MG63 (cell line): ENCODE results near the gene LMF1. TPM values are rescaled to one million over a fixed set of nuclear protein-coding genes. Genes with fewer than 3 reads are reported as not detected.

ENCODE experiments used
- DNase-seq: peaks from one replicate; pipeline ENCODE4 v3.0.0-alpha.2; 2020
- H3K27me3 ChIP-seq: fragments of 250-450 bp; sonication (Bioruptor Pico); 2 replicates; pipeline ENCODE4 v1.5.1; 2020; ENCODE audit warnings: mild to moderate bottlenecking, moderate library complexity
- H3K36me3 ChIP-seq: fragments of 250-450 bp; sonication (Bioruptor Pico); 2 replicates; pipeline ENCODE4 v1.5.1; 2020; ENCODE audit warnings: mild to moderate bottlenecking, moderate library complexity
- H3K4me3 ChIP-seq: fragments of 250-450 bp; sonication (Bioruptor Pico); 2 replicates; pipeline ENCODE4 v1.5.1; 2020; ENCODE audit warnings: mild to moderate bottlenecking, moderate library complexity
- H3K9me3 ChIP-seq: fragments of 250-450 bp; sonication (Bioruptor Pico); 2 replicates; pipeline ENCODE4 v1.5.1; 2020; ENCODE audit warnings: mild to moderate bottlenecking, moderate library complexity
- total RNA-seq: library from RNA; depleted of rRNA; stranded (reverse); fragments of >200 nt; shearing (Covaris generic); gene quantifications from 2 replicates; pipeline ENCODE4 v1.2.3, GENCODE V29; 2014; ENCODE audit warnings: low replicate concordance

LMF1 gene
- total RNA-seq, 1 experiment from 2014 or later, result 11.1 TPM

DNA sequence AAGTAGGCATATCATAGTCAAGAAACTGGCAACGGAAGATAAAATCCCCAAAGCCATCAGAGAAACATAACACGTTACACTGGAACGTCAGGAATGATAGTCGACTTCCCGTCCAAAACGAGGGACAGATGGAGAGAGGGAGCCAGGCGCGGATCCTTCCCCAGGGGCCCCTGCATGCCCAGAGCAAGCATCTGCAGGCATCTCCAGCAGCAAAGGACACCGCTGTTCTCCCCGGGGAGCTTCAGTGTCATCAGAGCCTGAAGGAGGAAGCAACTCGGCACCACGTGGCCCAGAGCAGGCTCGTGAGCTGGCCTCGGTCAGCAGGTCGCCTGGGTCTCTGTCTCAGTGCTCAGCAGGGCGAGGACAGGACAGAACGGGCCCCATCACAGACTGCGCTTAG, 50.1 kb downstream of the LMF1 start:
- peaks cover 7% of the 10 kb centered on the region; the same call in 1 of the 2 replicates for H3K9me3 ChIP-seq
- H3K27me3 ChIP-seq, result no peaks in the 10 kb centered on the region
- no peak for DNase-seq
- H3K4me3 ChIP-seq, result no peak overlapping the region
- H3K36me3 ChIP-seq, result no peaks in the 10 kb centered on the region

DNA sequence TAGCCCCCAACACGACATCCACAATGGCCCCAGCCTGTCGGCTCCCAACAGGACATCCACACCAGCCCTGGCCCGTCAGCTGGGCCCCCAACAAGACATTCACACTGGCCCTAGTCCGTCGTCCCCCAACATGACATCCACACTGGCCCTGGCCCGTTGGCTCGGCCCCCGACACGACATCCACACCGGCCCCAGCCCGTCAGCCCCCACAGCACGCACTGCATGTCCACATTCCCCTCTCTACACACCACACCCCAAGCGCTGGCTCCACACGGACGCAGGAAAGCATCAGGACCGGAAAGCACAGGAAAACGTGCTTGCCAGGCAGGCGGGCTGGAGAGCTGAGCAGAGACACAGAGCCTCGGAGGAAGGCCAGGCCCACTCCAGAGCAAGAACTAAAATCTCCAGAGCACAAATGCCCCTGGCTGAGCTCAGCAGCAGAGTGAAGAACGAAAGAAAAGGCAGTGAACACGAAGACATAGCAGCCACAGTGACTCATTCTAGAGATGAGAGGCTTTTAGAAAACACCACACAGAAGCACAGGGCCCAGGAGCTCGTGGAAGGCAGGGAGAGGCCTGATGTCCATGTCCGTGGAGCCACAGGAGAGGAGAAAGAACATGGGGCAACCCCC, 50.6 kb downstream of the LMF1 start:
- H3K9me3 ChIP-seq, result peaks cover 7% of the 10 kb centered on the region; the same call in 1 of the 2 replicates
- H3K4me3 ChIP-seq, result no peak overlapping the region
- H3K27me3 ChIP-seq, result no peaks in the 10 kb centered on the region
- no peak for DNase-seq
- no peaks in the 10 kb centered on the region for H3K36me3 ChIP-seq

DNA sequence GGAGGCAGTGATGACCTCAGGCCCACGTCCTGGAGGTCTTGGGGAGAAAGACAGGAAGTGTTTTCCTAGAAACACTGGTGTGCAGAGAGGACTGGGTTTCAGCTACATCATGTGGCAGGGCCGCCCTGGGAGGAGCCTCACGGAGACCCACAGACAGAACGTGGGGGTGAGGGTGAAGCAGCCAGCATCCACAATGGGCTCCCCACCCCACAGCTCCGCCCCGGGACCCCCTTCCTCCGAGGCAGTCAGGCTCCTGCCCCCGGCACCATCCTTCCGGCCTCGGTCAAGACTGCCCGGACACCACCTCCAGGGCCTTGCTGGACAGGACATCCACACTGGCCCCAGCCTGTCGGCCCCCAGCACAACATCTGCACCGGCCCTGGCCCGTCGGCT, 51.1 kb downstream of the LMF1 start:
- Histone ChIP-seq H3K27me3 (no peaks in the 10 kb centered on the region), H3K36me3 (no peaks in the 10 kb centered on the region)

DNA sequence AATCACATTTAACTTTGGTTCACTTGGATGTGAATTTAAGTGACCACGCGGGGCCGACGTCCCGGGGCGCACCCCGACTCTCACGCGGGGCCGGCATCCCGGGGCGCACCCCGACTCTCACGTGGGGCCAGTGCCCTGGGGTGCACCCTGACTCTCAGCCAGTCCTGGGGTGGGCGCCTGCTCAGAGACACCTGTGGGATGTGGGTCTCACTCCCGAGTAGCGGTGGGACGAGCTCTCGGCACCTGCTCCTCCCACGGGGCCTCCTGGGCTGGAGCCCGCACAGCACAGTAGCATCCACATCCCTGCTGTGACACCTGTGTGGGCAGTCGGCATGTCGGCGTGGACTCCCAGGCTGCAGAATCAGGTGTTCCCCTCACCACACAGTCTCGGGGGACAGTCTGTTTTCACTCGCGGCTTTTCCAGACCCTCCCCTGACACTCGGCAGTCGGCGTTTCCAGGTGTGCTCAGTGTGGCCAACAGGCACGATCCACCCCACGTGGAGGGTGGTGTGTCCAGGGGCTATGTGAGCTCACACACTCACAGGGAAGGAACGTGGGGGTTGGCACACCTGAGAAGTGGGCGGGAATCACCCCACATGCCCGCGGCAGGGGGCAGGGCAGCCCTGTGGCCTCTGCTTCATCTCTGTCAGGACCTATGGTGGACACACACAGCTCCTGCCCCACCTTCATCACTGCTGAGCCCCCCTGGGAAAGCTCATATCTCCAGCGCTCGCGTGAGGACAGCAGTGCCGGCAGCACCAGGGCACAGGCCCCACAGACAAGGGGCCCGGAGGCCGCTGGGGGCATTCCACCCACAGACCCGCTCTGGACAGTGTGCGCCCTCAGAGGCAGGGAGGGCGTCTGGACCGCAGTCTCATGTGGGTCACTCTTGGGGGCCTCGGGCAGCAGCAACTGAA, 51.8 kb downstream of the LMF1 start:
- Histone ChIP-seq H3K27me3 (no peaks in the 10 kb centered on the region), H3K36me3 (no peaks in the 10 kb centered on the region)
- no peak for DNase-seq

More for the DNA sequence above, 51.1 kb downstream of the LMF1 start:
- Histone ChIP-seq H3K4me3 (no peak overlapping the region), H3K9me3 (peaks cover 7% of the 10 kb centered on the region; the same call in 1 of the 2 replicates)
- no peak for DNase-seq

DNA sequence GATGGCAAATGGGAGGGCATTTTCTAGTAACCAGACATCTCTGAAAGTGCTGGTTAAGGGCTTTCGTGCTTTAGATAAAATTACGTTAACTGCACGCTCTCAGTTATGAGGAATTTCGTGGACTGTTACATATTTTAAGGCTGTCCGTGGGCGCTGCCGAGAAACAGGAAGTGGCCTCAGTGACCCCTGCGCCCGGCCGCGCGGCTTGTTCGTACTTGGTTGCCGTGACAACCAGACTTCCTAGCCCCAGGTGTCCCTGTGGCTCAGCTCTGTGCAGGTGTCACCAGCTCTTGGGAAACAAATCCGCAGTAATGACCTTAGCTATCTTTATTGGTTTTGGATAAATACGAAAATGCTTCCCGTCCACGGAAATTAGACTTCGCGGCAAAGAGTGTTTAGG, 52.7 kb downstream of the LMF1 start:
- Histone ChIP-seq H3K27me3 (no peaks in the 10 kb centered on the region), H3K9me3 (no peaks in the 10 kb centered on the region), H3K36me3 (no peaks in the 10 kb centered on the region), H3K4me3 (no peak overlapping the region)
- no peak for DNase-seq

More for the DNA sequence above, 51.8 kb downstream of the LMF1 start:
- Histone ChIP-seq H3K9me3 (peaks cover 7% of the 10 kb centered on the region; the same call in 1 of the 2 replicates), H3K4me3 (no peak overlapping the region)

DNA sequence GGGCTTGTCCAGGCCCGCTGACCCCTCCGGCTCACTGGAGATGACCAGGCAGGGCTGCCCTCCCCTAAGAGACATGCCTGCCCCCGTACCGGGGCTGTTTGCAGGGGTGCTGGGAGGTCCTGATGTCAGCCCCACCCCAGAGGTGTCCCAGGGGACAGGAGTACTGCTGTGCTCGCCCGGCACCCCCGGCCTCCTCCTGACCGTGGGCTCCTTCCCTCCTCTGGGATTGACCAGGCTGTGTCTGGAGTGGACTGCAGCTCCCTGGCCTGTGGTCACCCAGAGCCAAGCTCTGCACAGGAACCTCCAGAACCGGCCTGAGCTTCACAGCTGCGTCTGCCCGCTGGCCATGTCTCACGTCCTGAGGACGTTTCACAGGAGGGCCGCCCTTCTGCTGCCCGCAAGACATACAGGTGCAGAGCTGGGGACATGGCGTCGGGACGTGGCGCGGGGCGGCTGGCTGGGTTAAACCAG, 53.2 kb downstream of the LMF1 start:
- DNase-seq, result no peak
- H3K4me3 ChIP-seq, result no peak overlapping the region
- H3K36me3 ChIP-seq, result no peaks in the 10 kb centered on the region
- H3K27me3 ChIP-seq, result no peaks in the 10 kb centered on the region
- H3K9me3 ChIP-seq, result no peaks in the 10 kb centered on the region

DNA sequence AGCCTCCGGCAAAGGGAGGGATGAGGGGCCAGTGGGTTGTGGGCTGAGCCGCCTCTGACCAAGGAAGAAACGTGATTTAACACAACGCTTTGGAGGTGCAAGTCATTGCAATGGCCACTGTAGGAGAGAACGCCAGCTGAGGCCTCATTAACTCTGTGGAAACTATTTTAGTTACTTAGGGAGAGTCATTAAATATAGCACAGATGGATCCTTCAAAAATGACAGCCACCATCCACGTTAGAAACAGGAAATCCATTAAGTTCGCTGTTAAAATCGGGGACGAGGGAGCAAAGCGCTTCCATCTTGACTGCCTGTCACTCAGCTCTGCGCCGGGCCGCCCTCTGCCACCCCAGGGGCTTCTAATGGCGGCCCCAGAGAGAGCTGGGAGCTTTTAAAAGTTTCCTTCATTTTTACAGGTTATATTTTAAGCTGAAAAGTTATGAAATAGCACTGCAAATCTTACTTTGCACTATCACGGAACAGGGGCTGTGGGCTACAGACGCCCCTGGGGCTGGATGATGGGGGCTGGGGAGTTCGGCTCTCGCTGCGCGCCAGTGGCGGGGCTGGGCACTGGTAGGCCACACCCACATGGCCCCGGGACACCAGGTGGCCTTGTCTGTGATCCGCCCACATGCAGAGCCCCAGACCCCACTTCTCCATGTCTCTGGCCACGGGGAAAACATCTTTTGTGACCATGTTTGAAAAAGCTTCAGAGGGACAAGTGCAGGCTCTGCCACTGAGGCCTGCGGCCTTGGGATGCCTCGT, 54.6 kb downstream of the LMF1 start:
- Histone ChIP-seq H3K36me3 (no peaks in the 10 kb centered on the region), H3K9me3 (no peaks in the 10 kb centered on the region), H3K27me3 (no peaks in the 10 kb centered on the region), H3K4me3 (no peak overlapping the region)
- no peak for DNase-seq

DNA sequence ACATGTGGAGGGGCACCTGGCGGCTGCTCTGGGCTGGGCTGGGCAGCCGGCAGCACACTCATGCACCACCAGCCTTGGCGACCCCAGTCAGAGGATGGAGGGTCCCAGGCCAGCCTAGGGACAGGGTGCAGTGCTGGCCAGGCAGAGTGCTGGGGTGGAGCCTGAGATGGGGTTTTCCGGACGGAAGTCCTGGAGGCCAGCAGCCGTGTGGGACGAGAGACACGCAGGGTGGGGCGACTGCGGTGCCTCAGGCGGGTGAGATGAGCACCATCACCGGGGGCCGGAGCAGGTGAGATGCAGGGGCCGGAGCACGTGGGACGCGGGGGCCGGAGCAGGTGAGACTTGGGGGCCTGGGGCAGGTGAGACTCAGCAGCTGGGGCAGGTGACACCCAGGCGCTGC, 55.2 kb downstream of the LMF1 start:
- Histone ChIP-seq H3K27me3 (no peaks in the 10 kb centered on the region), H3K4me3 (no peak overlapping the region), H3K36me3 (no peaks in the 10 kb centered on the region), H3K9me3 (no peaks in the 10 kb centered on the region)
- DNase-seq, result no peak

DNA sequence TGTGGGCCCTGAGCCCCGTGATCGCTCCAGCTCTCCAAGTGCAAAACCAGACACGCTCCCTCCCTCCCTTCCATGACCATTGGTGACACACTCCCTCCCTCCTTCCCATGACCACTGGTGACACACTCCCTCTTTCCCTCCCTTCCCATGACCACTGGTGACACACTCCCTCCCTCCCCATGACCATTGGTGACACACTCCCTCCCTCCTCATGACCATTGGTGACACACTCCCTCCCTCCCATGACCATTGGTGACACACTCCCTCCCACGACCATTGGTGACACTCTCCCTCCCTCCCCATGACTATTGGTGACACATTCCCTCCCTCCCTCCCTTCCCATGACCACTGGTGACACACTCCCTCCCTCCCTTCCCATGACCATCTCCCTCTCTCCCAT, 56.3 kb downstream of the LMF1 start:
- H3K4me3 ChIP-seq, result no peak overlapping the region
- no peaks in the 10 kb centered on the region; the same call in 1 of the 2 replicates for H3K36me3 ChIP-seq
- DNase-seq, result no peak
- no peaks in the 10 kb centered on the region for H3K9me3 ChIP-seq
- H3K27me3 ChIP-seq, result no peaks in the 10 kb centered on the region

DNA sequence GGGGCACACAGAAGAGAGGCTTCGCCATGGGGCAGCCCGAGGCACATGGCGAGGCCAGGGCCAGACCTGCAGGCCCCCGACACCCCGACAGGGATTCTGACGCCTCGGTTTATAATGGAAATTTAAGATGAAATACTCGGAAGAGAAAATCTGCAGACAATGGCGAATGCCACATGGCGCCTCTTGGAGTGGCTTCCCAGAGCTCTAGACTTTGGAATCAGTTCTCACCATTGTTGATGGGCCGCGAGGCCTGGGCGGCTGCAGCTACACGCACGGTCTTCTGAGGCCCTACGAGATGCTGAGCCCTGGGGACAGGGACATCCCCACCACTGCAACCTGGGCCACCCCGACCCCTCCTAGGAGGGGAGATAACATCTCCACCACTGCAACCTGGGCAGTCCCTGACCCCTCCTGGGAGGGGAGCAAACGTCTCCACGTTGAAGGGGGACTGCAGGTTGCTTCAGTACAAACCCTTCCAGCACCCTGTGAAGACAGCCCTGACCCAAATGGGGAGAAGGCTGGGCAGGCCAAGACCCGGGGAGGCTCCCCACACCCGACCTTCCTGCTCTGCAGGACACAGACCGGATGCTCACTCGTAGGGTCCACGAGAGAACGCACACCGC, 56.9 kb downstream of the LMF1 start:
- no peak overlapping the region for H3K4me3 ChIP-seq
- H3K36me3 ChIP-seq, result no peaks in the 10 kb centered on the region; the same call in 1 of the 2 replicates
- no peaks in the 10 kb centered on the region for H3K9me3 ChIP-seq
- no peak for DNase-seq
- no peaks in the 10 kb centered on the region for H3K27me3 ChIP-seq

DNA sequence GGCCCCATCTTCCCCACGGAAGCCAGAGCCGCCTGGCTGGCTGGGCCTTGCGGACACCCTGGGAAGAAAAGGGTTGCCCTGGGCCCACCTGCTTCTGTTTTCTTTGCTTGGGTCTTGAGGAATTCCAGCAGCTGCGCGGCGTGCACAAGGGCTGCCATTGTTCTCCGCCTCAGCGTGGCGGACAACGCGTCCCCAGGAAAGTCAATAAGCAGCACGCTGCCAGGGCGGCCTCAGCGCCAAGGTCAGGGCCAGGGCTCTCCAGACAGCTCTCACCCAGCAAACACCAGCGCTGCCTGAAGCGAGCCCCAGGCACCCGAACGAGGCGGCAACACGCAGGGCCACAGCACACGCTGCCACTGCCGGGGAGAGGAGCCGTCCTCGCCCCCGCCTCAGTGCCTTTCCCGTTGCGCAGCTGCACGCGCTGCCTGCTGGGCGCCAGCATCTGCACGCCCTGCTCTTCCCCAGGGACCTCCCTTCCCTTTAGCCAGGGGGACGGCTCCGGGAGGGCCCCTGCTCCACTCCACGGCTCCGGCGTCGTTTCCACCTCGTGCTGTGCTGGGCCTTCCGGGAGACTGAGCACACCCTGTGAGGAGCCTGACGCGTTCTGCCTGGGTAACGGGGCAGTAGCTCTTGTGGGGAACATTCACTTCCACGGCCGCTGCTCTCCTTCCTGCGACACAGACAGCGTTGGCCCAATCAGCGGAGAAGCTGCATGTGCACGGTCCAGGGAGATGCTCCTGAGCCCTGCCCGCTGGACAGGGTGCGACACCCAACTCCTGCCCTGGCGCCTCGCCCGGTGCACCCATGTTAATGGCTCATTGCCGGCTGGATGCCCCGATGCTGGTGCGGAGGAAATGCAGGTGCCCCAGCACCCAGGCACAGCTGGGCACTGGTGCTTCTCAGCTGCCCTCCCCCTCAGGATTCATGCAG, 57.8 kb downstream of the LMF1 start:
- no peaks in the 10 kb centered on the region; the same call in 1 of the 2 replicates for H3K36me3 ChIP-seq
- no peak for DNase-seq
- no peaks in the 10 kb centered on the region for H3K9me3 ChIP-seq
- H3K27me3 ChIP-seq, result no peaks in the 10 kb centered on the region
- no peak overlapping the region for H3K4me3 ChIP-seq

DNA sequence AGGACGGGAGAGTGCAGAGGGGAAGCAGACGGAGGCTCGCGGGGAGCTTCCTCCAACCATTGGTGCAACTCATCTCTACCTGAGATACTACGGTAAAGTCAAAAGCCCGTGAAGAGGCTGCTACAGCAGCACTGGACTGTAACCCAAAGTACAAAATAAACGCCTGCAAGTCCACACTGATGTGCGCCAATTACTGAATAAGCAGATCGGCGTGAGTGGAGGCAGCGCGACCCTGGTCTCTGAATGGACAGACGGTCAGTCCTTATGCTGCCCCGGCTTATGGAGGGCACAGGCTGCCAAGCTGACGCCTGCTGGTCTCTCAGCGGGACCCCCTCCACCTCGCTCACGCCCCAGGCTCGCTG, 58.5 kb downstream of the LMF1 start:
- H3K9me3 ChIP-seq, result no peaks in the 10 kb centered on the region
- H3K27me3 ChIP-seq, result no peaks in the 10 kb centered on the region
- DNase-seq, result no peak
- no peak overlapping the region for H3K4me3 ChIP-seq
- H3K36me3 ChIP-seq, result no peaks in the 10 kb centered on the region; the same call in 1 of the 2 replicates

DNA sequence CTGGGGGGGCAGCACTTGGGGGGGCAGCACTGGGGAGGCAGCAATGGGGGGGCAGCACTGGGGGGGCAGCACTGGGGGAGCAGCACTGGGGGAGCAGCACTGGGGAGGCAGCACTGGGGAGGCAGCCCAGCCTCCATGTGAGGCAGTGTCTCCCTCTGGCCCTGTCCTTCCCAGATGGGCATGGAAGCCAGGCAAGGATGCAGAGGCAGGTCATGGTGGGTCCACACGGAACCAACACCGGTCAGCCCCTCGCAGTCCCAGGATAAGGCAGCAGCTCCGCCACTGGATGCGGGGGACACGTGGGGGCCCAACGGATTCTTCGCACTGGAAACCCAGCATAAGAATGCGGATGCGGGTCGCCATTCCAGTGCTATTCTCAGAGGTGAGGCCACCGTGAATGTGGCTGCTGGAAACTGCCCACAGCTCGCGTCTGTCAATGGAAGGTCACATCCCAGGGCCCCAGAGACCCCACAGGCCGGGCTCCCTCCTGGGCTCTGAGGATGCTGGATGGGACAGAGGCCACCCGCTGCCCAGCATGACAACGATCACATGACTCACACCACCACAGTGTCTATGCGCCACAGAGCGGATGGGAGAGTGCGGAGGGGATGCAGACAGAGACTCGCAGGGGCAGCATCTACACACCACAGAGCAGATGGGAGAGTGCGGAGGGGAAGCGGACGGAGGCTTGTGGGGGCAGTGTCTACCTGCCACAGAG, 59.0 kb downstream of the LMF1 start:
- Histone ChIP-seq H3K4me3 (no peak overlapping the region), H3K9me3 (0 out of 2 replicates have a peak, but pooled peaks cover under 1% of the 10 kb centered on the region), H3K27me3 (no peaks in the 10 kb centered on the region), H3K36me3 (no peaks in the 10 kb centered on the region; the same call in 1 of the 2 replicates)
- DNase-seq, result no peak

DNA sequence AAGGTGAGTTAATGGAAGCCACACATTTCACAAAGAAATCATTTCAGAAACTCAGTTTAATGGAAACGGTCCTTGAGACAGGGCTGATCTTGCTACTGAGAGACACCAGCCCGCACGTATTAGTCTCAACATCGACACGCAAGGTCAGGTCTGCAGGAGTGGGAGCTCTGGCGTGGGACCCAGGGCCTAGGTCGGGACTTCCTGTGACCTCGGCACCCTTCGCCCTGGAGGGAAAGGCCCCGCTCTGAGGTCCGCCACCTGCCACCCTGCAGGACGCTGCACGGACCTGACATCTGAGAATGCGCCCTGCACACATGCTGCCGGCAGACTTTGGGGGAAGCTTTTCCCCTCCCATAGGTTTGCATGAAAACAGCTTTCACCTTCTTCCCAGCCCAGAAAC, 59.7 kb downstream of the LMF1 start:
- DNase-seq, result no peak
- no peaks in the 10 kb centered on the region; the same call in 1 of the 2 replicates for H3K36me3 ChIP-seq
- no peaks in the 10 kb centered on the region for H3K27me3 ChIP-seq
- 0 out of 2 replicates have a peak, but pooled peaks cover 2% of the 10 kb centered on the region for H3K9me3 ChIP-seq
- no peak overlapping the region for H3K4me3 ChIP-seq

DNA sequence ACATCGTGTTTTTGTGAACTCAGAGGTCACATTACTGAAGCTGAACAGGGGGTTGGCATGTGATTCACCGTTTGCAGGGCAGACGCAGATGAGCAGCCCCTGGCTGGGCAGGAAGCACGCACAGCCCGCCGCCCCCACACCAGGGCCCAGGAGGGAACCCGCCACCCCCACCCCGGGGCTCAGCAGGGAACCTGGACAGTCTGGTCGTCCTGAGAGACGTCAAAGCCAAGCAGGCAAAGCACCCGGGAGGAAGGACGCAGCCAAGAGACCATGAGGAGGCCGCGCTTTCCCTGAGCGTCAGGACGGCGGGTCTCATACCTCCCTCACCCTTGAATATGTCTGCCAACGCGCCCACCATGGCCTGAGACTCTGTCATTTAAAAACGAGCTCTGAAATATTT, 60.6 kb downstream of the LMF1 start:
- no peak for DNase-seq
- no peak overlapping the region for H3K4me3 ChIP-seq
- 0 out of 2 replicates have a peak, but pooled peaks cover 2% of the 10 kb centered on the region for H3K9me3 ChIP-seq
- H3K36me3 ChIP-seq, result no peaks in the 10 kb centered on the region; the same call in 1 of the 2 replicates
- no peaks in the 10 kb centered on the region for H3K27me3 ChIP-seq
